Left ventricle myocardium inferior (tissue), 1 donor: ENCODE results near the gene PRKX. TPM values are rescaled to one million over a fixed set of nuclear protein-coding genes. Genes with fewer than 3 reads are reported as not detected.
"Not testable (repeated sequence)": the region's sequence is repeated elsewhere in the genome, so short reads cannot be mapped to it uniquely, and the experiment has no call there.

Experiments used
- DNase-seq: peaks from one replicate; pipeline ENCODE4 v3.0.0-alpha.2; 2020
- H3K27ac ChIP-seq: fragments of 200-600 bp; replicated peaks from 2 replicates; pipeline ENCODE4 v1.8.0; 2021
- H3K27me3 ChIP-seq: fragments of 200-600 bp; 2 replicates; pipeline ENCODE4 v1.8.0; 2021; ENCODE audit warnings: low read depth
- H3K36me3 ChIP-seq: fragments of 200-600 bp; 2 replicates; pipeline ENCODE4 v1.8.0; 2021
- H3K4me1 ChIP-seq: fragments of 200-600 bp; 2 replicates; pipeline ENCODE4 v1.8.0; 2021
- H3K4me3 ChIP-seq: fragments of 200-600 bp; 2 replicates; pipeline ENCODE4 v1.8.0; 2021; ENCODE audit warnings: mild to moderate bottlenecking, moderate library complexity
- H3K9me3 ChIP-seq: fragments of 200-600 bp; replicated peaks from 2 replicates; pipeline ENCODE4 v1.8.0; 2021
- CTCF ChIP-seq: fragments of 200-600 bp; IDR thresholded peaks from 2 replicates; pipeline ENCODE4 v1.8.0; 2021; ENCODE audit warnings: antibody characterized with exemption, mild to moderate bottlenecking, borderline replicate concordance
- intact Hi-C: fragments of 100-400 bp; cut with micrococcal nuclease; formaldehyde crosslinking; loops from one replicate; pipeline ENCODE4 v1.11.0; 2022
- total RNA-seq: library from RNA; stranded (reverse); fragmentation: NEBNext Ultra II Directional; extraction: Animal tissue kit (Norgen Biotek cat#: 25700); gene quantifications from one replicate; pipeline ENCODE4 v1.2.1, GENCODE V29; 2021
- donor health status: DM: no; HTN: yes; CAD: no; lungs with severe emphysema.

Gene PRKX
- total RNA-seq, 1 donor from 2014 or later: 3.7 TPM

GRCh38 chrX:3712051-3712869 lies 1.2 kb downstream of the PRKX start:
- Histone ChIP-seq H3K4me1 (peaks cover 4% of the 10 kb centered on the region), H3K27me3 (peaks cover 7% of the 10 kb centered on the region), H3K4me3 (peak overlapping the region; percentile 74), H3K9me3 (no peaks in the 10 kb centered on the region), H3K36me3 (no peaks in the 10 kb centered on the region), H3K27ac (peak overlapping the region; percentile 84)
- TF ChIP-seq CTCF: no peak
- DNase-seq: no peak
- intact Hi-C loops: no loop called here

GRCh38 chrX:3711331-3711917 lies 2.0 kb downstream of the PRKX start:
- Histone ChIP-seq H3K27me3 (peaks cover 7% of the 10 kb centered on the region), H3K9me3 (no peaks in the 10 kb centered on the region), H3K4me1 (peaks cover 4% of the 10 kb centered on the region), H3K36me3 (no peaks in the 10 kb centered on the region), H3K27ac (peak overlapping the region; percentile 84), H3K4me3 (peak overlapping the region; percentile 74)
- TF ChIP-seq CTCF: no peak
- intact Hi-C loops: no loop called here
- peak; percentile 20 for DNase-seq

- H3K9me3 ChIP-seq, H3K4me1 ChIP-seq, intact Hi-C loops, DNase-seq, H3K27me3 ChIP-seq, H3K27ac ChIP-seq, H3K36me3 ChIP-seq, H3K4me3 ChIP-seq: not testable (repeated sequence)
These were observed 5.7 kb downstream of the PRKX start for GRCh38 chrX:3707673-3708274.

- Histone ChIP-seq H3K27ac (no peak overlapping the region), H3K9me3 (no peaks in the 10 kb centered on the region), H3K4me1 (no peaks in the 10 kb centered on the region), H3K27me3 (no peaks in the 10 kb centered on the region), H3K36me3 (no peaks in the 10 kb centered on the region), H3K4me3 (no peak overlapping the region)
- TF ChIP-seq CTCF: no peak
- intact Hi-C loops: no loop called here
- no peak for DNase-seq
These were observed 7.0 kb downstream of the PRKX start for GRCh38 chrX:3706481-3706880.

GRCh38 chrX:3703251-3703650 lies 10.2 kb downstream of the PRKX start:
- H3K27ac ChIP-seq, H3K27me3 ChIP-seq, H3K9me3 ChIP-seq, DNase-seq, H3K36me3 ChIP-seq, intact Hi-C loops, H3K4me3 ChIP-seq: not testable (repeated sequence)
- H3K4me1 ChIP-seq: peaks cover 11% of the 10 kb centered on the region

- DNase-seq, H3K36me3 ChIP-seq, H3K9me3 ChIP-seq, H3K27ac ChIP-seq, H3K27me3 ChIP-seq, H3K4me3 ChIP-seq, intact Hi-C loops: not testable (repeated sequence)
- peaks cover 14% of the 10 kb centered on the region for H3K4me1 ChIP-seq
These were observed 11.4 kb downstream of the PRKX start for GRCh38 chrX:3702095-3702494.

GRCh38 chrX:3701445-3701928 lies 12.0 kb downstream of the PRKX start:
- H3K27ac ChIP-seq, H3K4me3 ChIP-seq, H3K27me3 ChIP-seq, intact Hi-C loops, H3K36me3 ChIP-seq, DNase-seq, H3K9me3 ChIP-seq: not testable (repeated sequence)
- H3K4me1 ChIP-seq: peaks cover 14% of the 10 kb centered on the region
